Fibroblast of pulmonary artery (primary cell): ENCODE measurements around the gene TIMM22.
A peak's percentile ranks its signal among the peaks of the same experiment; 100 is the strongest.

Experiments
- DNase-seq: peaks from one replicate; pipeline ENCODE4 v3.0.0-alpha.2; 2010; ENCODE audit warnings: low read depth
- H3K4me3 ChIP-seq: replicated peaks from 2 replicates; pipeline ENCODE4 v1.5.1; 2011; ENCODE audit warnings: low read depth, mild to moderate bottlenecking, control low read depth, low read length, moderate library complexity
- CTCF ChIP-seq: IDR thresholded peaks from 2 replicates; pipeline ENCODE4 v1.5.1; 2011; ENCODE audit warnings: mild to moderate bottlenecking, control low read depth, low read length, inconsistent platforms; ENCODE audit errors: missing control alignments

Gene TIMM22

DNA sequence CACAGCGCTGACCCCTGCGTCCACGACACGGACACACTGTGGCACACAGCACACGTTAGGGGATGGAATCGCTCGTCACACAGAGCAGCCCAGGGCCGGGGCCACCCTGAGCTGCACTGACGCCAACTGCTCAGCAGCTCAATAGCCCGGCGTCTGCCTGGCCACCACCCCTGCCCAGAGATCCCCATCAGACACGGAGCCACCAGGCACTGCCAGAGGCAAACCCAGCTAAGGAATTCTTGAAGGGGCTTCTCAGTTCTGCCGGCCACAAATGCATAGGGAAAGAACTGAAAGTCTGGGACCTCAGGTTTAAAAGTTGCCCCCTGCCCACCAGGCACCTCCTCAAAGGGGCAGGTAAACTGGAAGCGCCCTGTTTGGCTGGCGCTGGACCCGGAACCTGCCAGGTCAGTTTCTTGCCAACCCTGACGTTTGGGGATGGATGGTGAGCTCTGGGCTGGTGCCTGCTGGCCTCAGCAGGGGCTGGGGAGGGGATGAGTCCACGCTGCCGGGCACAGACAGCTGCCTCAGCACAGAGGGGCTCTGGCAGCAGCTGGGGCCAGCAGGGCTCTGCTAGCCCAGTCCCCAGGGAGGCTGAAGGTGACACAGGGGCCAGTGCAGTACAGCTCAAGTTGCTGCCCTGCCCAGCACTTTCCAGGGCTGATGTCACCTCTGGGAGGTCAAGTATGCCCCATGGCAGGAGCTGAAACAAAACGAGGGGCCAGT is 33.2 kb downstream of the TIMM22 start:
- TF ChIP-seq CTCF: no peak
- H3K4me3 ChIP-seq: no peak overlapping the region
- DNase-seq: no peak

- TF ChIP-seq CTCF: no peak
- H3K4me3 ChIP-seq: no peak overlapping the region
- no peak for DNase-seq
Observed at GRCh38 chr17:1030684-1031532, 34.0 kb downstream of the TIMM22 start.

DNA sequence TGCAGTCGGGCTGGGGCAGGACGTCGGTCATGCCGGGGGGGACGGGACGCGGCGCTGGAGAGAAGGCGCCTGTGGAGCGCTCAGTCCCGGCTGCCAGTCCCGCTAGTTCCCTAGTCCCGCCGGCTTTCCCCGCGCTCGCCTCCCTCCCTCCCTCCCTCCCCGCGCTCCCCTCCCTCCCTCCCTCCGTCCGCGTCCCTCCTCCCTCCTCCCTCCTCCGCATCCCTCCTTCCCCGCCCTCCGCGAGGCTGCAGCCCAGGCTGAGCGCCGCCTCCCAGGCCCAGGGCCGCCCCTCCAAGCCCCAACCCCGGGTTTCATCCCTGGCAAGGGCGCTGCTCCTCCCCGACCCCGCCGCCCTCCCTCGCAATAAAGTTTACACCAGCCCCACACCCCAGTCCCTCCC is 34.8 kb downstream of the TIMM22 start:
- no peak overlapping the region for H3K4me3 ChIP-seq
- DNase-seq: peak; percentile 54
- no peak for TF ChIP-seq CTCF

DNA sequence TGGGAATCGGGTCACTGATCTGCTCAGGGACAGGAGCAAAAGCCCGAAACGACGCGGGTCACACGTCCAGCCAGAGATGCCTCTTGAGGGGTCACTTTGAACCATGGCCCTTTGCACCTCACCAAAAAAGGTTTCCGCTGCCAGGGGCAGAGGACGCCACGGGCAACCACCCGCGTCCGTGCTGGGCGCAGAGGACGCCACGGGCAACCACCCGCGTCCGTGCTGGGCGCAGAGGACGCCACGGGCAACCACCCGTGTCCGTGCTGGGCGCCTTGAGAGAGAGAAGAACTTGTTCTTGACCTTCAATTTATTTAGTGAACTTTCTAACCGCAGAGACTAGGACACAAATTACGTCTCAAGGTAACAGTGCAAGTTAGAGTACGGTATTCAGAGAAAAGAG is 35.5 kb downstream of the TIMM22 start:
- no peak for DNase-seq
- no peak overlapping the region for H3K4me3 ChIP-seq
- TF ChIP-seq CTCF: no peak

GRCh38 chr17:1033503-1033902 is 36.6 kb downstream of the TIMM22 start:
- no peak for DNase-seq
- no peak for TF ChIP-seq CTCF
- no peak overlapping the region for H3K4me3 ChIP-seq

DNA sequence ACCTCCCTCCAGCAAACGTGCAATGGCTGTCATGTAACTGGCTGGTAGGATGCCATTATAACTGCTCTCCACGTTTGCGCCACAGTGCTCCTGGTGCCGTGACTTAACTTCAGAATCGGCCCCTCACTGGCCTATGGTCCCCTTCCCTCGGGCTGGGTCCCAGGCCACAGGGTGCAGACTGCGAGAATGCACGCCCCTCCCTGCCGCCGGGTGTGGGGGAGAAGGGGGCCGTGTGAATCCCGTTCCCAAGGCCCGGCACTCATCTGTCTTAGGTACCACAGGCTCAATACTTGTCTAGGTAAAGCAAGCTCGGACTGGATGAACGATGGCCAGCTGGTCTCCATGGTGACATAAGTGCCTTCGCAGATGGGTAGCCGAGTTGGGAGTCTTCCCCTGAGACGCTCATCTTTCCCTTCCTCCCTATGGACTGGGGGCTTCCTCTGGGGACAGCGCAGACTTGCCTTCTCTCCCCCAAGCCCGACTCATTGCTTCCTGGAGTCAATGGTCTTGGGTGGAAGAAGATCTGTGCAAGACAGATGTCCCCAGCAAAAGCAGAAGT is 37.8 kb downstream of the TIMM22 start:
- H3K4me3 ChIP-seq: no peak overlapping the region
- no peak for DNase-seq
- no peak for TF ChIP-seq CTCF
